GM18502 (cell line): ENCODE data around the gene RNF144B.
"Not testable (repeated sequence)": the region's sequence is repeated elsewhere in the genome, so short reads cannot be mapped to it uniquely, and the experiment has no call there.

Experiments
- ATAC-seq: cut with Tn5 transposase; IDR thresholded peaks from one replicate; pipeline ENCODE4 v1.9.1; 2021; ENCODE audit warnings: mild to moderate bottlenecking; ENCODE audit not compliant: unreplicated experiment, poor library complexity

RNF144B gene

GRCh38 chr6:18368277-18369105 is 18.7 kb upstream of the RNF144B start:
- ATAC-seq: no peak

- ATAC-seq: no peak
These were observed 16.1 kb upstream of the RNF144B start for GRCh38 chr6:18371010-18371409.

GRCh38 chr6:18371656-18372055 is 15.5 kb upstream of the RNF144B start:
- ATAC-seq: no peak

- ATAC-seq: no peak
These were observed 6.9 kb upstream of the RNF144B start for GRCh38 chr6:18380158-18380836.

GRCh38 chr6:18380851-18381250 is 6.3 kb upstream of the RNF144B start:
- ATAC-seq: no peak

- ATAC-seq: no peak
These were observed 3.7 kb upstream of the RNF144B start for GRCh38 chr6:18383441-18383840.

- ATAC-seq: no peak
These were observed 2.5 kb upstream of the RNF144B start for GRCh38 chr6:18384621-18385020.

GRCh38 chr6:18386298-18386976 is 713 bp upstream of the RNF144B start:
- ATAC-seq: no peak

- ATAC-seq: no peak
These were observed 1.1 kb downstream of the RNF144B start for GRCh38 chr6:18388271-18388670.

- no peak for ATAC-seq
These were observed 1.8 kb downstream of the RNF144B start for GRCh38 chr6:18388942-18389341.

- no peak for ATAC-seq
These were observed 2.3 kb downstream of the RNF144B start for GRCh38 chr6:18389479-18389878.

GRCh38 chr6:18390476-18390875 is 3.3 kb downstream of the RNF144B start:
- no peak for ATAC-seq

GRCh38 chr6:18391023-18391422 is 3.9 kb downstream of the RNF144B start:
- ATAC-seq: no peak

- ATAC-seq: no peak
These were observed 5.3 kb downstream of the RNF144B start for GRCh38 chr6:18392346-18392877.

- no peak for ATAC-seq
These were observed 6.5 kb downstream of the RNF144B start for GRCh38 chr6:18393698-18394097.

- ATAC-seq: no peak
These were observed 8.2 kb downstream of the RNF144B start for GRCh38 chr6:18395177-18395855.

GRCh38 chr6:18395856-18396197 is 8.7 kb downstream of the RNF144B start:
- ATAC-seq: no peak

GRCh38 chr6:18397701-18398100 is 10.6 kb downstream of the RNF144B start:
- no peak for ATAC-seq

GRCh38 chr6:18398225-18398624 is 11.1 kb downstream of the RNF144B start:
- ATAC-seq: not testable (repeated sequence)

GRCh38 chr6:18400831-18401446 is 13.8 kb downstream of the RNF144B start:
- peak; percentile 90 for ATAC-seq
